HFFc6 (cell line): Measurements from ENCODE around the gene UGGT1. TPM values are rescaled to one million over a fixed set of nuclear protein-coding genes. Genes with fewer than 3 reads are reported as not detected.

Experiments used
- DNase-seq: peaks from one replicate; pipeline ENCODE4 v3.0.0-alpha.2; 2018
- H3K27ac Mint-ChIP-seq: 2 replicates; pipeline ENCODE4 v1.8.0; 2020; ENCODE audit warnings: mild to moderate bottlenecking, mixed read lengths
- H3K27me3 Mint-ChIP-seq: 2 replicates; pipeline ENCODE4 v1.8.0; 2021; ENCODE audit warnings: mild to moderate bottlenecking, moderate library complexity, mixed read lengths; ENCODE audit not compliant: insufficient read depth
- H3K36me3 Mint-ChIP-seq: 2 replicates; pipeline ENCODE4 v1.8.0; 2021; ENCODE audit warnings: low read depth, mixed read lengths
- H3K4me1 Mint-ChIP-seq: 2 replicates; pipeline ENCODE4 v1.8.0; 2020; ENCODE audit warnings: low read depth, mixed read lengths
- H3K4me3 Mint-ChIP-seq: 2 replicates; pipeline ENCODE4 v1.8.0; 2020; ENCODE audit warnings: mild to moderate bottlenecking, moderate library complexity, mixed read lengths
- H3K9me3 Mint-ChIP-seq: 2 replicates; pipeline ENCODE4 v1.8.0; 2020; ENCODE audit warnings: mild to moderate bottlenecking, mixed read lengths
- total RNA-seq, 6 experiments: library from RNA; stranded (reverse); fragmentation: NEBNext Ultra II Directional; extraction: Animal tissue kit (Norgen Biotek cat#: 25700); gene quantifications; 2 replicates in 1 of 6; 3 replicates in 5 of 6; pipeline ENCODE4 v1.2.3, GENCODE V29; 2021
- TF ChIP-seq, protein P1 (sequence below): fragments of 200-600 bp; sonication (generic); IDR thresholded peaks from 2 replicates; pipeline ENCODE4 v1.5.0; 2021; ENCODE audit warnings: antibody characterized with exemption, mild to moderate bottlenecking

UGGT1 gene
- total RNA-seq, 6 experiments from 2014 or later: 60.8 to 74.5 (median 71.8) TPM

DNA sequence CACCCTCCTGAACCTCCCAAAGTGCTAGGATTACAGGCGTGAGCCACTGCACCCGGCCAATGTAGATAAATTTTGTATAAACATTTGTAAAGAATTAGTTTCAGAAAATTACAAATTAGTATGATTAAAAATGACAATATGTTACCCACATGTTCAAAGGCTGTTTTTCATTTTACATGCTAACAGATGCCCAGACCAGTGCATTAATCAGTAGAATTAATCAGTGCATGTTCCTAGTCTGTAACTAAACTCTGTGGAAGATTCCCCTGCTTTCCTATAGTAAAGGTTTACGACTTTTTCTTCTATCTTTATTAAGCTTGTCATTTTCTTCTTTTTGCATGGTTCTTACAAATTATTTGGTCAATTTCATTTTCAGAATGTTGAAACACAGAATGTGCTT is 65.8 kb downstream of the UGGT1 start:
- Mint-ChIP-seq H3K27ac (no peak overlapping the region), H3K4me1 (peaks cover 6% of the 10 kb centered on the region), H3K4me3 (no peak overlapping the region), H3K9me3 (no peaks in the 10 kb centered on the region), H3K27me3 (no peaks in the 10 kb centered on the region; the same call in 1 of the 2 replicates), H3K36me3 (peaks cover 15% of the 10 kb centered on the region)
- TF ChIP-seq, protein P1, sequence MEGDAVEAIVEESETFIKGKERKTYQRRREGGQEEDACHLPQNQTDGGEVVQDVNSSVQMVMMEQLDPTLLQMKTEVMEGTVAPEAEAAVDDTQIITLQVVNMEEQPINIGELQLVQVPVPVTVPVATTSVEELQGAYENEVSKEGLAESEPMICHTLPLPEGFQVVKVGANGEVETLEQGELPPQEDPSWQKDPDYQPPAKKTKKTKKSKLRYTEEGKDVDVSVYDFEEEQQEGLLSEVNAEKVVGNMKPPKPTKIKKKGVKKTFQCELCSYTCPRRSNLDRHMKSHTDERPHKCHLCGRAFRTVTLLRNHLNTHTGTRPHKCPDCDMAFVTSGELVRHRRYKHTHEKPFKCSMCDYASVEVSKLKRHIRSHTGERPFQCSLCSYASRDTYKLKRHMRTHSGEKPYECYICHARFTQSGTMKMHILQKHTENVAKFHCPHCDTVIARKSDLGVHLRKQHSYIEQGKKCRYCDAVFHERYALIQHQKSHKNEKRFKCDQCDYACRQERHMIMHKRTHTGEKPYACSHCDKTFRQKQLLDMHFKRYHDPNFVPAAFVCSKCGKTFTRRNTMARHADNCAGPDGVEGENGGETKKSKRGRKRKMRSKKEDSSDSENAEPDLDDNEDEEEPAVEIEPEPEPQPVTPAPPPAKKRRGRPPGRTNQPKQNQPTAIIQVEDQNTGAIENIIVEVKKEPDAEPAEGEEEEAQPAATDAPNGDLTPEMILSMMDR: no peak
- DNase-seq: no peak

DNA sequence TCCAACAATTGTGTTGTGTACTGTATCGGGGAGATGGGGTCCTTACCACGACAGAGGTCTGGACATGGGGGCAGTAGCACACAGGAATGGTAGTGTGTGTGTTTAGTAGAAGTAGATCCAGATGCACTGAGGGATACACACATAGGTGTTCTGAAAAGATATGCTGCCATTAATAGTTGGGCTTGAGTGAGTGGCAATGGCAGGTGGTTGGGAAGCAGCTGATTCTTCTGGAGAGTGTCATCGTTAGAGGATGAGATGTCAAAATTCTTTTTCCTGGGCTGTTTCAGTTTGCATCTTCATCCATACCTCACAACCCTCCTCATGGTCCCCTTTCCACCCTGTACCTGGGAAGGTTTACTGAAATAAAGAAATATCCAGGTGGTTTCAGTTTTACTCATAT is 66.6 kb downstream of the UGGT1 start:
- H3K27me3 Mint-ChIP-seq: no peaks in the 10 kb centered on the region; the same call in 1 of the 2 replicates
- peaks cover 14% of the 10 kb centered on the region for H3K36me3 Mint-ChIP-seq
- DNase-seq: no peak
- TF ChIP-seq, protein P1: no peak
- H3K9me3 Mint-ChIP-seq: no peaks in the 10 kb centered on the region
- no peak overlapping the region for H3K4me3 Mint-ChIP-seq
- H3K27ac Mint-ChIP-seq: no peak overlapping the region
- peaks cover 6% of the 10 kb centered on the region for H3K4me1 Mint-ChIP-seq

- H3K4me3 Mint-ChIP-seq: no peak overlapping the region
- H3K9me3 Mint-ChIP-seq: no peaks in the 10 kb centered on the region
- no peak overlapping the region for H3K27ac Mint-ChIP-seq
- peaks cover 13% of the 10 kb centered on the region for H3K36me3 Mint-ChIP-seq
- TF ChIP-seq, protein P1: no peak
- DNase-seq: no peak
- H3K4me1 Mint-ChIP-seq: peaks cover 6% of the 10 kb centered on the region
- no peaks in the 10 kb centered on the region; the same call in 1 of the 2 replicates for H3K27me3 Mint-ChIP-seq
Observed at GRCh38 chr2:128158176-128158575, 67.2 kb downstream of the UGGT1 start.

DNA sequence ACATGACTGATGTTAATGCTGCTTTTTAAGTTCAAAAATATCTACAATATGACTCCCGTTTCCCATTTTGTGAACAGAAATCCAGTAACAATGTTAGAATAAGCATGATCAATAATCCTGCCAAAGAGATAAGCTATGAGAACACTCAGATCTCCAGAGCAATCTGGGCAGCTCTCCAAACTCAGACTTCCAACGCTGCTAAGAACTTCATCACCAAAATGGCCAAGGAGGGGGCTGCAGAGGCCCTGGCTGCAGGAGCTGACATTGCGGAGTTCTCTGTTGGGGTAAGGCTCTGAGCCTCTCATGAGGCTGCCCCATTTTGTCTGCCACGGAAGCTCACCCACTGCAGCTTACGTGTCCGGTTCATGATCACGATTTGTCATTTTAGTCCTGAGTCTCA is 68.4 kb downstream of the UGGT1 start:
- Mint-ChIP-seq H3K27ac (no peak overlapping the region), H3K9me3 (no peaks in the 10 kb centered on the region), H3K27me3 (no peaks in the 10 kb centered on the region; the same call in 1 of the 2 replicates), H3K4me3 (no peak overlapping the region), H3K36me3 (peaks cover 7% of the 10 kb centered on the region), H3K4me1 (peaks cover 4% of the 10 kb centered on the region)
- TF ChIP-seq, protein P1: no peak
- no peak for DNase-seq

DNA sequence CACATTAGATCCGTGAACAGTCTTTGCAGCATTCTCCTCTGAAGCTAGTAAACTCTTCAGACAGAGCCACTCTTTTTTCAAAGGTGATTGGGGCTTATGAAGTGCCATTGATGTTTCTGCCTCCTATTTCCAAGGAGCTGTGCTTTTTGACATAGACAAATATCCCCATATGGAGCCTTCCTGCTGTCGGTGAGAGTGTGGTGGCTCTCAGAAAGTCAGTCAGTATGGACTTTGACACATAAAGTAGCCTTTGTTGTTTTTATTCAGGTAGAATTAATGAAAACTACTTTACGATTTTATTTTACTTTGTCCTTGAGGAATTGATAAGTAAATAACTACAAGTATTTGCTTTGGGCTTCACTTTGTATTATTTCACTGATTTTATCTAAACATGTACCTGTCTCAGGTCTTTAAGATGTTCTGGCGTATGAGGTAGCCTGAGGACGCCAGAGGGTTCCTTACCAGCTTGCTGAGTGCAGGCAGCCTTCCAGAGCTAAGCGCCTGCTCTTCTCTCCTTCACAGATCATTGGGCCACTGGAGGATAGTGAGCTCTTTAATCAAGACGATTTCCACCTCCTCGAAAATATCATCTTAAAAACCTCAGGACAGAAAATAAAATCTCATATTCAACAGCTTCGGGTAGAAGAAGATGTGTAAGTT is 69.7 kb downstream of the UGGT1 start:
- TF ChIP-seq, protein P1: no peak
- Mint-ChIP-seq H3K36me3 (peaks cover 7% of the 10 kb centered on the region), H3K27ac (no peak overlapping the region)

More for the DNA sequence above, 69.7 kb downstream of the UGGT1 start:
- H3K27me3 Mint-ChIP-seq: no peaks in the 10 kb centered on the region; the same call in 1 of the 2 replicates
- H3K4me3 Mint-ChIP-seq: no peak overlapping the region
- DNase-seq: no peak
- H3K4me1 Mint-ChIP-seq: no peaks in the 10 kb centered on the region
- H3K9me3 Mint-ChIP-seq: no peaks in the 10 kb centered on the region
